ENCODE data around the gene ZNF710.

The ZNF710 gene

GRCh38 chr15:90078965-90079364, 77.8 kb downstream of the ZNF710 start:
- FAIRE-seq: no peak
- DNase-seq (ENCODE audit: insufficient read length, low spot score): no peak
- TF ChIP-seq POU2F2 (IDR thresholded peaks at IDR 0.05; ENCODE audit: low read depth, low read length): no peak
- TF ChIP-seq POLR2AphosphoS5 (IDR thresholded peaks at IDR 0.05; ENCODE audit: low read depth, low read length): 0 out of 2 replicates have a peak, but pooled peaks have one; percentile 28
- TF ChIP-seq SPI1 (IDR thresholded peaks at IDR 0.05; ENCODE audit: low read depth, low read length): no peak

GRCh38 chr15:90079619-90080457, 78.7 kb downstream of the ZNF710 start:
- FAIRE-seq (no peak), DNase-seq (ENCODE audit: insufficient read length, low spot score) (no peak)
- TF ChIP-seq POU2F2 (IDR thresholded peaks at IDR 0.05; ENCODE audit: low read depth, low read length) (no peak), PAX5 (IDR thresholded peaks at IDR 0.05; ENCODE audit: insufficient read depth, low read length, severe bottlenecking) (no peak), SPI1 (IDR thresholded peaks at IDR 0.05; ENCODE audit: low read depth, low read length) (no peak), TAF1 (IDR thresholded peaks at IDR 0.05; ENCODE audit: low read depth, low read length) (no peak), POLR2A (IDR thresholded peaks at IDR 0.05; ENCODE audit: low read depth, low read length) (no peak), POLR2AphosphoS5 (IDR thresholded peaks at IDR 0.05; ENCODE audit: low read depth, low read length) (no peak)

GRCh38 chr15:90080458-90080755, 79.3 kb downstream of the ZNF710 start:
- TF ChIP-seq POLR2A (IDR thresholded peaks at IDR 0.05; ENCODE audit: low read depth, low read length) (no peak), SPI1 (IDR thresholded peaks at IDR 0.05; ENCODE audit: low read depth, low read length) (no peak), POU2F2 (IDR thresholded peaks at IDR 0.05; ENCODE audit: low read depth, low read length) (no peak), TAF1 (IDR thresholded peaks at IDR 0.05; ENCODE audit: low read depth, low read length) (no peak), POLR2AphosphoS5 (IDR thresholded peaks at IDR 0.05; ENCODE audit: low read depth, low read length) (no peak), PAX5 (IDR thresholded peaks at IDR 0.05; ENCODE audit: insufficient read depth, low read length, severe bottlenecking) (no peak)
- DNase-seq (ENCODE audit: insufficient read length, low spot score): no peak
- no peak for FAIRE-seq

- FAIRE-seq: no peak
- TF ChIP-seq POLR2A (IDR thresholded peaks at IDR 0.05; ENCODE audit: low read depth, low read length): no peak
- TF ChIP-seq TAF1 (IDR thresholded peaks at IDR 0.05; ENCODE audit: low read depth, low read length): no peak
- no peak for TF ChIP-seq SPI1 (IDR thresholded peaks at IDR 0.05; ENCODE audit: low read depth, low read length)
- TF ChIP-seq POU2F2 (IDR thresholded peaks at IDR 0.05; ENCODE audit: low read depth, low read length): no peak
- no peak for TF ChIP-seq POLR2AphosphoS5 (IDR thresholded peaks at IDR 0.05; ENCODE audit: low read depth, low read length)
- no peak for TF ChIP-seq PAX5 (IDR thresholded peaks at IDR 0.05; ENCODE audit: insufficient read depth, low read length, severe bottlenecking)
- no peak for DNase-seq (ENCODE audit: insufficient read length, low spot score)
Measured at GRCh38 chr15:90080818-90081393, 79.8 kb downstream of the ZNF710 start.

- TF ChIP-seq PAX5 (IDR thresholded peaks at IDR 0.05; ENCODE audit: insufficient read depth, low read length, severe bottlenecking): no peak
- DNase-seq (ENCODE audit: insufficient read length, low spot score): no peak
- FAIRE-seq: no peak
Measured at GRCh38 chr15:90082140-90082715, 81.1 kb downstream of the ZNF710 start.

- FAIRE-seq (no peak), DNase-seq (ENCODE audit: insufficient read length, low spot score) (no peak)
- TF ChIP-seq SPI1 (IDR thresholded peaks at IDR 0.05; ENCODE audit: low read depth, low read length) (peak; percentile 9; the same call in 1 of the 2 replicates), TAF1 (IDR thresholded peaks at IDR 0.05; ENCODE audit: low read depth, low read length) (no peak)
Measured at GRCh38 chr15:90083419-90083818, 82.3 kb downstream of the ZNF710 start.

GRCh38 chr15:90083954-90084607, 83.0 kb downstream of the ZNF710 start:
- no peak for FAIRE-seq
- DNase-seq (ENCODE audit: insufficient read length, low spot score): no peak
- TF ChIP-seq PAX5 (IDR thresholded peaks at IDR 0.05; ENCODE audit: insufficient read depth, low read length, severe bottlenecking): no peak
- TF ChIP-seq POLR2A (IDR thresholded peaks at IDR 0.05; ENCODE audit: low read depth, low read length): no peak
- TF ChIP-seq TAF1 (IDR thresholded peaks at IDR 0.05; ENCODE audit: low read depth, low read length): no peak
- TF ChIP-seq POU2F2 (IDR thresholded peaks at IDR 0.05; ENCODE audit: low read depth, low read length): no peak
- no peak for TF ChIP-seq SPI1 (IDR thresholded peaks at IDR 0.05; ENCODE audit: low read depth, low read length)
- TF ChIP-seq POLR2AphosphoS5 (IDR thresholded peaks at IDR 0.05; ENCODE audit: low read depth, low read length): no peak

GRCh38 chr15:90084876-90085423, 83.8 kb downstream of the ZNF710 start:
- TF ChIP-seq SPI1 (IDR thresholded peaks at IDR 0.05; ENCODE audit: low read depth, low read length): no peak
- no peak for TF ChIP-seq TAF1 (IDR thresholded peaks at IDR 0.05; ENCODE audit: low read depth, low read length)
- no peak for TF ChIP-seq PAX5 (IDR thresholded peaks at IDR 0.05; ENCODE audit: insufficient read depth, low read length, severe bottlenecking)
- no peak for TF ChIP-seq POLR2A (IDR thresholded peaks at IDR 0.05; ENCODE audit: low read depth, low read length)
- no peak for TF ChIP-seq POU2F2 (IDR thresholded peaks at IDR 0.05; ENCODE audit: low read depth, low read length)
- TF ChIP-seq POLR2AphosphoS5 (IDR thresholded peaks at IDR 0.05; ENCODE audit: low read depth, low read length): no peak
- DNase-seq (ENCODE audit: insufficient read length, low spot score) (no peak), FAIRE-seq (no peak)

GRCh38 chr15:90085565-90085964, 84.4 kb downstream of the ZNF710 start:
- TF ChIP-seq POLR2AphosphoS5 (IDR thresholded peaks at IDR 0.05; ENCODE audit: low read depth, low read length): no peak
- no peak for TF ChIP-seq TAF1 (IDR thresholded peaks at IDR 0.05; ENCODE audit: low read depth, low read length)
- no peak for TF ChIP-seq POLR2A (IDR thresholded peaks at IDR 0.05; ENCODE audit: low read depth, low read length)
- TF ChIP-seq POU2F2 (IDR thresholded peaks at IDR 0.05; ENCODE audit: low read depth, low read length): no peak
- TF ChIP-seq SPI1 (IDR thresholded peaks at IDR 0.05; ENCODE audit: low read depth, low read length): no peak
- TF ChIP-seq PAX5 (IDR thresholded peaks at IDR 0.05; ENCODE audit: insufficient read depth, low read length, severe bottlenecking): no peak
- FAIRE-seq (no peak), DNase-seq (ENCODE audit: insufficient read length, low spot score) (no peak)
